Measurements from ENCODE around the gene DNAI1.
"Not testable (repeated sequence)": the region's sequence is repeated elsewhere in the genome, so short reads cannot be mapped to it uniquely, and the experiment has no call there.

DNAI1 gene

DNA sequence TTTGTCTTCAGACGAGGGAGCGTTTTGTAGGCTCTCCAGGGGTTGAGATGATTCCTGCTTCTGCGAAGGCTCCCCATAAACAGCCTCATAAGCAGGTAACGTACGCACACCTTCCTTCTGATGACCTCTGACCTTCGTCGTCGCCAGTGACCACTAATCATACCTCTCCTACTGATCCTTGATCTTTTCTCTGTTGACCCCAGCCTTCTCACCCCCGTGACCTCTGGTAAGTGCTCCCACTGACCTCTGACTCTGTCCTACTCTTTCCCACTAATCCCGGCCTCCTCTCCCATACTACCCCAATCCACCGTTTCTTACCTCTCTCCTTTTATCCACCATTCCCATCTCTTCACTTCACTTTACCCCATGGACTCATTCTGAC is 345 bp downstream of the DNAI1 start:
- DNase-seq (ENCODE audit: low spot score), result no peak
- H3K27me3 Mint-ChIP-seq (ENCODE audit: low read depth), result peaks cover 15% of the 10 kb centered on the region
- no peaks in the 10 kb centered on the region for H3K36me3 Mint-ChIP-seq (ENCODE audit: low read depth)
- H3K27ac Mint-ChIP-seq, result peak overlapping the region; percentile 2
- peak overlapping the region; percentile 79 for H3K4me3 Mint-ChIP-seq
- H3K9me3 Mint-ChIP-seq, result no peaks in the 10 kb centered on the region
- peaks cover 35% of the 10 kb centered on the region for H3K4me1 Mint-ChIP-seq (ENCODE audit: low read depth)

DNA sequence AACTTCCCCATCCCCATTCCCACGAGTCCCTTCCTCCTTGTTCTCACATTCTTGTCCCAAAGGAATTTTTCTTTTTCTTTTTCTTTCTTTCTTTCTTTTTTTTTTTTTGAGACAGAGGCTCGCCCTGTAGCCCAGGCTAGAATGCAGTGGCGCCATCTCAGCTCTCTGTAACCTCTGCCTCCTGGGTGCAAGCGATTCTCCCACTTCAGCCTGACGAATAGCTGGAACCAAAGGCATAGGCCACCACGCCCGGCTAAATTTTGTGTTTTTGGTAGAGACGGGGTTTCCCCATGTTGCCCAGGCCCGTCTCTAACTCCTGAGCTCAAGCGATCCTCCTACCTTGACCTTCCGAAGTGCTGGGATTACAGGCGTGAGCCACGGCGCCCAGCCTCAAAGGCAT is 751 bp downstream of the DNAI1 start:
- no peaks in the 10 kb centered on the region for H3K36me3 Mint-ChIP-seq (ENCODE audit: low read depth)
- H3K4me3 Mint-ChIP-seq, result peak overlapping the region; percentile 79
- no peak for DNase-seq (ENCODE audit: low spot score)
- peaks cover 15% of the 10 kb centered on the region for H3K27me3 Mint-ChIP-seq (ENCODE audit: low read depth)
- H3K4me1 Mint-ChIP-seq (ENCODE audit: low read depth), result peaks cover 35% of the 10 kb centered on the region
- H3K27ac Mint-ChIP-seq, result peak overlapping the region; percentile 2
- H3K9me3 Mint-ChIP-seq, result no peaks in the 10 kb centered on the region

- Mint-ChIP-seq H3K9me3 (no peaks in the 10 kb centered on the region), H3K27me3 (ENCODE audit: low read depth) (peaks cover 15% of the 10 kb centered on the region), H3K4me1 (ENCODE audit: low read depth) (peaks cover 32% of the 10 kb centered on the region), H3K4me3 (no peak overlapping the region), H3K27ac (no peak overlapping the region), H3K36me3 (ENCODE audit: low read depth) (no peaks in the 10 kb centered on the region)
- no peak for DNase-seq (ENCODE audit: low spot score)
Observed at GRCh38 chr9:34459941-34460340, 1.3 kb downstream of the DNAI1 start.

DNA sequence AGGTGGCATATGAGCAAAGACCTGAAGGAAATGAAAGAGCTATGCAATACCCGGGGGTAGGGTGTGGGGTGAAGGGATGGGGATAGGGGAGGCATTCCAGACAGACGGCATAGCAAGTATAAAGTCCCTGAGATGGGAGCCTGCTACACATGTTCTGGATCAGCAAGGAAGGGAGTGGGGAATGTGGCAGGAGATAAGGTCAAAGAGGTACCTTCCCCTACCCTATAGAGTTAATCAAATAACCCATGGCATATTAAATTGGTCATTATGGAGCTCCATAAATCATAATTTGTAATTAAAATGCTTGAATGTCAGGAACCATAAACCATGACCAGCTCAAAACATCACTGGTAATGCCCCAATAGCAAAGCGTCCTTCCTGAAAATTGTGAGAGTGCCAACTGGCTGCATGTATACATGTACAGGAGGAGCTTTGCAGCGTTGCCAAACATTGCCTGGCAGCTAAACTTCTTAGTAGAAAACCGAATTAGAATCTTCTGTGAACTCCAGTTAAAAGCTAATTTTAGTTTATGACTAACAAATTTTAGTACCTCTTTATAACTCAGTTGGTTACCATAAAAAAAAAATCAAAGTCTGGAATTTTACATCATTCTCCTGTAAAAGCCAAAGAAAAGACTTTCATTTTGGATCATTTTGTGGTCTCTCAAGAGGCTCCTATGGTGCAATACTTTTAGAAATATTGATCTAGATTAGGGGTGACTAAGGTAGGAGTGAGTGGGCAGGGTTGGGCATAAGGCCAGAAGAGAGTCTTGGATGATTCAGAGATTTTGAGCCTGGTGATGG is 4.7 kb downstream of the DNAI1 start:
- DNase-seq (ENCODE audit: low spot score), result peak; percentile 77
- Mint-ChIP-seq H3K27me3 (ENCODE audit: low read depth) (peaks cover 17% of the 10 kb centered on the region), H3K4me3 (no peak overlapping the region), H3K36me3 (ENCODE audit: low read depth) (no peaks in the 10 kb centered on the region), H3K27ac (no peak overlapping the region), H3K9me3 (no peaks in the 10 kb centered on the region), H3K4me1 (ENCODE audit: low read depth) (peaks cover 12% of the 10 kb centered on the region)

- Mint-ChIP-seq H3K4me3 (no peak overlapping the region), H3K4me1 (ENCODE audit: low read depth) (peaks cover 10% of the 10 kb centered on the region), H3K27me3 (ENCODE audit: low read depth) (peaks cover 15% of the 10 kb centered on the region), H3K27ac (no peak overlapping the region), H3K9me3 (no peaks in the 10 kb centered on the region), H3K36me3 (ENCODE audit: low read depth) (no peaks in the 10 kb centered on the region)
- DNase-seq (ENCODE audit: low spot score), result no peak
Observed at GRCh38 chr9:34463901-34464232, 5.3 kb downstream of the DNAI1 start.

- Mint-ChIP-seq H3K27me3 (ENCODE audit: low read depth) (peaks cover 10% of the 10 kb centered on the region), H3K4me1 (ENCODE audit: low read depth) (peaks cover 3% of the 10 kb centered on the region), H3K36me3 (ENCODE audit: low read depth) (no peaks in the 10 kb centered on the region), H3K9me3 (no peaks in the 10 kb centered on the region), H3K4me3 (no peak overlapping the region), H3K27ac (no peak overlapping the region)
- DNase-seq (ENCODE audit: low spot score), result no peak
Observed at GRCh38 chr9:34464571-34464970, 6.0 kb downstream of the DNAI1 start.

DNA sequence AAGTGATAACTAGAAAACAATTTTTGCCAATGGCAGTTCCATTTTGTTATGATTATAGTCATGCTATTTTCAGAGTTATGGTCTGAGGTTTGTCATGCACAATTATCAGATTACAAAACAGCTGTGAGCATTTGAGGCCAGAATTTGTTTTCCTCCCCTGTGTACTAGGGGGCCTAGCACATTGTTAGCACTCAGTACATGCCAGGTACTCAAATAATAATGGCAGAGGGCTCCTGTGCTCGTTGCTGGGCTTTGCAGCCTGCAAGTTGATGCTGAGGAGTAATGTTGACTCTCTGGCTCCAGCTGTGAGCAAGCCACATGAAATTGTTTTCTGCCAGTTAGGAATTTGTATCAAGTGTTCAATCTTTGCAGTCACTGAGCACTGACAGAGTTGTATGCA is 6.9 kb downstream of the DNAI1 start:
- Mint-ChIP-seq H3K4me1 (ENCODE audit: low read depth) (no peaks in the 10 kb centered on the region), H3K36me3 (ENCODE audit: low read depth) (no peaks in the 10 kb centered on the region), H3K27me3 (ENCODE audit: low read depth) (peaks cover 6% of the 10 kb centered on the region), H3K27ac (no peak overlapping the region), H3K4me3 (no peak overlapping the region), H3K9me3 (no peaks in the 10 kb centered on the region)
- no peak for DNase-seq (ENCODE audit: low spot score)

- H3K4me3 Mint-ChIP-seq, result no peak overlapping the region
Observed at GRCh38 chr9:34475097-34475496, 16.5 kb downstream of the DNAI1 start.

DNA sequence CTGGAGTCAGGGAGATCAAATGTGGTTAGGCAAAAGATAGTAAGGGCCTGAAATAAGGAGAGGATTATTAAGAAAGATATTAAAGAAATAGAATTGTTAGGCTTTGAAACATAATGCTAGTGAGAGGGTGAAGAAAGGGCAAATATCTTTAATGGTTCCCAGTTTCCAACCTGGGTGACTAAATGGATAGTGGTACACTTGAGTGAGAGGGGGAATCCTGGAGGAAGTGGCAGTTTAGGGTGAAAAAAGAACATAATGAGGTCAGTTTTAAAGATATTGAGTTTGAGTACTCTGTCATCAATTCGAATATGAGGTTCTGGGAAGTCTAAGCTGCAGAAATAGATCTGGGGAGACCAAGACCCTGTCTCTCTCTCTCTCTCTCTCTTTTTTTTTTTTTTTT is 18.9 kb downstream of the DNAI1 start:
- Mint-ChIP-seq H3K4me1 (ENCODE audit: low read depth) (no peaks in the 10 kb centered on the region), H3K36me3 (ENCODE audit: low read depth) (no peaks in the 10 kb centered on the region), H3K9me3 (no peaks in the 10 kb centered on the region), H3K27me3 (ENCODE audit: low read depth) (peaks cover 6% of the 10 kb centered on the region), H3K4me3 (no peak overlapping the region), H3K27ac (no peak overlapping the region)
- DNase-seq (ENCODE audit: low spot score), result no peak

More at GRCh38 chr9:34475097-34475496, 16.5 kb downstream of the DNAI1 start:
- H3K9me3 Mint-ChIP-seq, result no peaks in the 10 kb centered on the region
- H3K27me3 Mint-ChIP-seq (ENCODE audit: low read depth), result peaks cover 9% of the 10 kb centered on the region
- H3K36me3 Mint-ChIP-seq (ENCODE audit: low read depth), result no peaks in the 10 kb centered on the region
- H3K4me1 Mint-ChIP-seq (ENCODE audit: low read depth), result no peaks in the 10 kb centered on the region
- H3K27ac Mint-ChIP-seq, result no peak overlapping the region
- no peak for DNase-seq (ENCODE audit: low spot score)

GRCh38 chr9:34479431-34479866 is 20.8 kb downstream of the DNAI1 start:
- Mint-ChIP-seq H3K27ac (no peak overlapping the region), H3K36me3 (ENCODE audit: low read depth) (no peaks in the 10 kb centered on the region), H3K27me3 (ENCODE audit: low read depth) (peaks cover 6% of the 10 kb centered on the region), H3K9me3 (no peaks in the 10 kb centered on the region), H3K4me1 (ENCODE audit: low read depth) (no peaks in the 10 kb centered on the region), H3K4me3 (no peak overlapping the region)
- no peak for DNase-seq (ENCODE audit: low spot score)

DNA sequence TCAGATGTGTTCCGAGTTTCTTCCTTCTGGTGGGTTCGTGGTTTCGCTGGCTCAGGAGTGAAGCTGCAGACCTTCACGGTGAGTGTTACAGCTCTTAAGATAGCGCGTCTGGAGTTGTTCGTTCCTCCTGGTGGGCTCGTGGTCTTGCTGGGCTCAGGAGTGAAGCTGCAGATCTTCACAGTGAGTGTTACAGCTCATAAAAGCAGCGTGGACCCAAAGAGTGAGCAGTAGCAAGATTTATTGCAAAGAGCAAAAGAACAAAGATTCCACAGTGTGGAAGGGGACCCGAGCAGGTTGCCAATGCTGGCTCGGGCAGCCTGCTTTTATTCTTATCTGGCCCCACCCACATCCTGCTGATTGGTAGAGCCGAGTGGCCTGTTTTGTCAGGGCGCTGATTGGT is 23.0 kb downstream of the DNAI1 start:
- not testable (repeated sequence) for H3K27me3 Mint-ChIP-seq (ENCODE audit: low read depth); H3K4me1 Mint-ChIP-seq (ENCODE audit: low read depth); DNase-seq (ENCODE audit: low spot score); H3K4me3 Mint-ChIP-seq; H3K36me3 Mint-ChIP-seq (ENCODE audit: low read depth); H3K27ac Mint-ChIP-seq; H3K9me3 Mint-ChIP-seq

DNA sequence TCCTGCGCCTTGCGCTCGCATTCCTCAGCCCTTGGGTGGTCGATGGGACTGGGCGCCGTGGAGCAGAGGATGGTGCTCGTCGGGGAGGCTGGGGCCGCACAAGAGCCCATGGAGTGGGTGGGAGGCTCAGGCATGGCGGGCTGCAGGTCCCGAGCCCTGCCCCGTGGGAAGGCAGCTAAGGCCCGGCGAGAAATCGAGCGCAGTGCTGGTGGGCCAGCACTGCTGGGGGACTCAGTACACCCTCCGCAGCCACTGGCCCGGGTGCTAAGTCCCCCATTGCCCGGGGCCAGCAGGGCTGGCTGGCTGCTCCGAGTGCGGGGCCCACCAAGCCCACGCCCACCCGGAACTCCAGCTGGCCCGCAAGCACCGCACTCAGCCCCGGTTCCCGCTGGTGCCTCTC is 24.1 kb downstream of the DNAI1 start:
- not testable (repeated sequence) for H3K4me1 Mint-ChIP-seq (ENCODE audit: low read depth); DNase-seq (ENCODE audit: low spot score); H3K9me3 Mint-ChIP-seq; H3K36me3 Mint-ChIP-seq (ENCODE audit: low read depth); H3K27ac Mint-ChIP-seq; H3K4me3 Mint-ChIP-seq; H3K27me3 Mint-ChIP-seq (ENCODE audit: low read depth)

- no peaks in the 10 kb centered on the region for H3K9me3 Mint-ChIP-seq
- H3K27ac Mint-ChIP-seq, result no peak overlapping the region
- H3K27me3 Mint-ChIP-seq (ENCODE audit: low read depth), result no peaks in the 10 kb centered on the region
Observed at GRCh38 chr9:34484678-34485077, 26.1 kb downstream of the DNAI1 start.

DNA sequence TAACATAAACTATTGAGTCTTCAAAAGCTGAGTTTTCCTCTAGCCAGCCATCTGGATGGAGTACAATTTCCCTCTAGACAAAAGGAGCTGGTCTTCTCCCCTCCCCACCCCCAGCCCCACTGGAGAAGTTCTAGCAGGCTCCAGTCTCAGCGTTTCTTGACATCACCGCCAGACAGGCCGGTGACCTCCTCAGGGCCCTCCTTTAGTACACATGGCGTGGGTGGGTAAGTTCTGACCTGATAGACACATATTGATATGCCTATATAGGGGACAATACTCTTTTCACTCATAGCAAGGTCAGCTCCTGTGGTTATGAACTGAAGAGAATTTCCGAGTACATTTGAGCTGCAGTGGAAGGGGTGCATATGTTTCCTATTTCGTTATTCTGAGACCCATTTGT is 27.2 kb downstream of the DNAI1 start:
- Mint-ChIP-seq H3K9me3 (no peaks in the 10 kb centered on the region), H3K36me3 (ENCODE audit: low read depth) (no peaks in the 10 kb centered on the region), H3K27me3 (ENCODE audit: low read depth) (no peaks in the 10 kb centered on the region), H3K27ac (no peak overlapping the region), H3K4me1 (ENCODE audit: low read depth) (no peaks in the 10 kb centered on the region), H3K4me3 (no peak overlapping the region)
- DNase-seq (ENCODE audit: low spot score), result no peak

More at GRCh38 chr9:34484678-34485077, 26.1 kb downstream of the DNAI1 start:
- Mint-ChIP-seq H3K4me3 (no peak overlapping the region), H3K36me3 (ENCODE audit: low read depth) (no peaks in the 10 kb centered on the region), H3K4me1 (ENCODE audit: low read depth) (no peaks in the 10 kb centered on the region)
- DNase-seq (ENCODE audit: low spot score), result no peak

GRCh38 chr9:34486572-34486971 is 28.0 kb downstream of the DNAI1 start:
- Mint-ChIP-seq H3K4me3 (no peak overlapping the region), H3K27me3 (ENCODE audit: low read depth) (no peaks in the 10 kb centered on the region), H3K36me3 (ENCODE audit: low read depth) (no peaks in the 10 kb centered on the region), H3K9me3 (no peaks in the 10 kb centered on the region), H3K27ac (no peak overlapping the region), H3K4me1 (ENCODE audit: low read depth) (no peaks in the 10 kb centered on the region)
- no peak for DNase-seq (ENCODE audit: low spot score)
